Measurements from ENCODE around the gene TRIM31.

Gene TRIM31

DNA sequence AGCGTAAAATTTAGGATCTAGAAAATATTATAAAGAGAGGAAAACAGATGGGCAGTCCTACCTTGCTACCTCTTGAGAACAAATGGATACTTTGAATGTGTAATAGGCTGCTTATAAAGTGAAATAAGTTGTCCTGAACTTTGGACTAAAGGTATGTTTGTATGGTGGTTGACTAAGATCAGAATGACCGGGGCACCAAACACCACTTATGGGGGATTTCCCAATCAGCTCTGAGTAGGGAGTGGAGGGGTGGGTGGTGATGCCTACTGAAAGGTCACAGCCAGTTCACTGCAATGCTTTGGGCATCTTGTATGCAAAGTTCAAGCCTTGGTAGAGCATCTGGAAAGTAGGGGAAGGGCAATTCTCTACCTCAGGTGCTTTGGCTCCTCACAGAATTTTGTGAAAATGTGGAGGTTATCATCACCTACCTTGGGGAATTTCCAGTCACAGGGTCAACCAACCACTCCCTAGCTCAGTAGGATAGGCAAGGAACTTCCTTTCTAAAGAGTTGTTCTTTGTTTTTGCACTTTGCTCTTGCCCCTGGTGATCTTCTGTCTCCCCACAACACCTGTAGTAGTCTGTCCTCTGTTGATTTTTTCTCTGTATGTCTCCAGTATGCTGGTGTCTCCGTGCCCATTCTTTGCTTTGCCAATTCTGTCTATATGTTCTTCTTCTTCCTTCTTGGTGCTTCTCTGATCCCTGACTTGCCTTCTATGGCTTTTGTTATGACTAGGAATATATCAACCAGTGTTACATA is at the start of gene TRIM31:
Gene TRIM31, minus strand, starts transcription at position 88 of the 757 bp plus-strand sequence. CDS start 285 bp downstream, outside the sequence.
- ChIA-PET POLR2A (no interaction called here), CTCF (interaction anchor here (1.0 to 22.6 kb wide), 3 partner anchors 10 to 21 kb away, joined by 3 to 444 read pairs (median 8); partner anchors contain the start of gene TRIM40)
- no peak within 1 kb of the TSS for H3K4me3 ChIP-seq (ENCODE audit: low read depth, low read length)
- no peak for DNase-seq (ENCODE audit: low read depth, low spot score)
- no peak for TF ChIP-seq CTCF (IDR thresholded peaks at IDR 0.05; ENCODE audit: insufficient read depth, low read length, missing control alignments)

DNA sequence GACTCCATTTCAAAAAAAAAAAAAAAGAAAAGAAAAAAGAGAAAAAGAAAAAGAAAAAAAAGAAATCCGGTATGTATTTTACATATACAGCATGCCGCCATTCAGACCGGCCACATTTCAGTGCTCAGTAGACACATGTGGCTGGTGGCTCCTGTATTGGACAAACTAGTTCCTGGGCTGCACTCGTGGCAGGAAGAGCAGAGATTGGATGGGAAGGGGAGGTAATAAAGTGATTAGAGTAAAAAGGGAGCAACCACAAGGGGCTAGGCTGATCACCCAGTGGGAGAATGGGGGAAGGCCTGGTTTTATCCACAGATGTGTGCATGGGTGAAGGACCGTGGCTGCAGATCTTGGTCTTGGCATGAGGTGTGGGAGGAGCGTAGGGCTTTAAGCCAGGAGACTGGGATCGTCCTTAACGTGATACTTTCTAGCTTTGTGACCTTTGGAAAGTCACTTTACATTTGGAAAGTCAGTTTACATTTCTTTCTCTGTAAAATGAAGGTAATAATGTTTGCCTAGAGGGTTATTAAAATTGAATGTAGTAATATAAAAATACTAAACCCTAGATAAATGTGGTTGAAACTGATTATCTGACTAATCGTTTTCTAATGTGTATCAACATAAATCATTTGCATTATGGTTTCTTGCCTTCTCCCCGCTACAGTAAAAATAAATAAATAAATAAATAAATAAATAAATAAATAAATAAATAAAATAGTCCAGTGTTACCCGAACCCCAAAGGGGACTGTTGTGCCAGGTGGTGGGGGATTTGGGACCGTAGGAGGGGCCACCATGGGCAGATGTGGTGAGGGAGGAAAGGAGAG is 49.6 kb upstream of the TRIM31 start:
- no peak overlapping the region for H3K4me3 ChIP-seq (ENCODE audit: low read depth, low read length)
- CTCF ChIA-PET, result interaction anchor here (1.6 kb wide), 1 partner anchor 31 kb away, joined by 8 read pairs; no protein-coding TSS in a partner anchor
- POLR2A ChIA-PET, result no interaction called here
- no peak for DNase-seq (ENCODE audit: low read depth, low spot score)
- TF ChIP-seq CTCF (IDR thresholded peaks at IDR 0.05; ENCODE audit: insufficient read depth, low read length, missing control alignments), result no peak

- no peak for TF ChIP-seq CTCF (IDR thresholded peaks at IDR 0.05; ENCODE audit: insufficient read depth, low read length, missing control alignments)
- DNase-seq (ENCODE audit: low read depth, low spot score), result no peak
- ChIA-PET CTCF (interaction anchor here (1.6 kb wide), 1 partner anchor 29 kb away, joined by 8 read pairs; no protein-coding TSS in a partner anchor), POLR2A (no interaction called here)
- no peak within 1 kb of the TSS for H3K4me3 ChIP-seq (ENCODE audit: low read depth, low read length)
Measured at GRCh38 chr6:30160785-30161531, 48.1 kb upstream of the TRIM31 start, which contains the start of gene TRIM10. Gene TRIM10, minus strand, starts transcription at chr6:30161211. Its CDS starts 353 bp downstream, at chr6:30160858.

- TF ChIP-seq CTCF (IDR thresholded peaks at IDR 0.05; ENCODE audit: insufficient read depth, low read length, missing control alignments), result no peak
- no peak overlapping the region for H3K4me3 ChIP-seq (ENCODE audit: low read depth, low read length)
- no peak for DNase-seq (ENCODE audit: low read depth, low spot score)
- ChIA-PET CTCF (interaction anchor here (0.6 kb wide), 1 partner anchor 13 kb away, joined by 3 read pairs; no protein-coding TSS in a partner anchor), POLR2A (no interaction called here)
Measured at GRCh38 chr6:30160008-30160784, 47.3 kb upstream of the TRIM31 start.

- no peak for TF ChIP-seq CTCF (IDR thresholded peaks at IDR 0.05; ENCODE audit: insufficient read depth, low read length, missing control alignments)
- ChIA-PET POLR2A (no interaction called here), CTCF (interaction anchor here (1.0 kb wide), 1 partner anchor 27 kb away, joined by 3 read pairs; no protein-coding TSS in a partner anchor)
- H3K4me3 ChIP-seq (ENCODE audit: low read depth, low read length), result no peak overlapping the region
- DNase-seq (ENCODE audit: low read depth, low spot score), result no peak
Measured at GRCh38 chr6:30158475-30159040, 45.7 kb upstream of the TRIM31 start.
